Cardiac fibroblast (primary cell): ENCODE measurements around the gene ZBTB46.
"Not testable (repeated sequence)": the region's sequence is repeated elsewhere in the genome, so short reads cannot be mapped to it uniquely, and the experiment has no call there.

Source experiments
- DNase-seq, 2 donors: peaks; one replicate each; pipeline versions ENCODE4 v3.0.0 to v3.0.0-alpha.2; 2010; ENCODE audit warnings: low read depth in 2 of 2
- H3K4me3 ChIP-seq, 2 donors: replicated peaks in 1 of 2; 1 replicate in 1 of 2; 2 replicates in 1 of 2; pipeline ENCODE4 v1.5.1; 2011; ENCODE audit warnings: low read depth in 2 of 2, low read length in 2 of 2, mild to moderate bottlenecking in 2 of 2, moderate library complexity in 1 of 2
- CTCF ChIP-seq: IDR thresholded peaks from one replicate; pipeline ENCODE4 v1.5.1; 2011; ENCODE audit warnings: low read depth, mild to moderate bottlenecking, low read length, inconsistent platforms

The ZBTB46 gene

GRCh38 chr20:63732118-63733095, 98.7 kb downstream of the ZBTB46 start:
- no peak overlapping the region for H3K4me3 ChIP-seq
- no peak for DNase-seq
- TF ChIP-seq CTCF, result no peak

GRCh38 chr20:63731410-63731809, 99.7 kb downstream of the ZBTB46 start:
- H3K4me3 ChIP-seq, result no peak overlapping the region
- DNase-seq, result no peak
- no peak for TF ChIP-seq CTCF

- not testable (repeated sequence) for H3K4me3 ChIP-seq, DNase-seq
Measured at GRCh38 chr20:63730189-63730733, 100.8 kb downstream of the ZBTB46 start.

GRCh38 chr20:63722967-63723622, 108.0 kb downstream of the ZBTB46 start:
- peak in 1 of 2 donors; percentile 51 for DNase-seq
- not testable (repeated sequence) for H3K4me3 ChIP-seq

GRCh38 chr20:63718996-63719395, 112.1 kb downstream of the ZBTB46 start:
- TF ChIP-seq CTCF, result no peak
- no peak for DNase-seq
- no peak overlapping the region for H3K4me3 ChIP-seq

GRCh38 chr20:63714858-63715257, 116.2 kb downstream of the ZBTB46 start:
- TF ChIP-seq CTCF, result no peak
- DNase-seq, result no peak
- H3K4me3 ChIP-seq, result no peak overlapping the region

GRCh38 chr20:63712191-63712590, 118.9 kb downstream of the ZBTB46 start:
- H3K4me3 ChIP-seq, result no peak overlapping the region
- TF ChIP-seq CTCF, result no peak
- DNase-seq, result no peak
